Mesothelial cell of epicardium (in vitro differentiated cells): ENCODE measurements around the gene GALNT2. TPM values are rescaled to one million over a fixed set of nuclear protein-coding genes. Genes with fewer than 3 reads are reported as not detected.

Source experiments
- DNase-seq, 2 experiments: peaks; one replicate each; pipeline ENCODE4 v3.0.0; 2021; ENCODE audit warnings: low spot score in 2 of 2; ENCODE audit not compliant: unreplicated experiment in 2 of 2
- H3K27ac Mint-ChIP-seq: 2 replicates; pipeline ENCODE4 v1.8.0; 2021; ENCODE audit warnings: mixed read lengths
- H3K27me3 Mint-ChIP-seq: 2 replicates; pipeline ENCODE4 v1.8.0; 2021; ENCODE audit warnings: low read depth, mixed read lengths
- H3K36me3 Mint-ChIP-seq: 2 replicates; pipeline ENCODE4 v1.8.0; 2021; ENCODE audit warnings: mixed read lengths
- H3K4me1 Mint-ChIP-seq: 2 replicates; pipeline ENCODE4 v1.8.0; 2021; ENCODE audit warnings: mixed read lengths
- H3K4me3 Mint-ChIP-seq: 2 replicates; pipeline ENCODE4 v1.8.0; 2021; ENCODE audit warnings: mild to moderate bottlenecking, moderate library complexity, mixed read lengths
- H3K9me3 Mint-ChIP-seq: 2 replicates; pipeline ENCODE4 v1.8.0; 2021; ENCODE audit warnings: mixed read lengths
- total RNA-seq: library from RNA; stranded (reverse); gene quantifications from 3 replicates; pipeline ENCODE4 v1.2.1, GENCODE V29; 2021
- TF ChIP-seq, protein P1 (sequence below): fragments of 200-600 bp; sonication (generic); IDR thresholded peaks from one replicate; pipeline ENCODE4 v1.5.0; 2021; ENCODE audit warnings: antibody characterized with exemption; ENCODE audit not compliant: unreplicated experiment

The GALNT2 gene
- total RNA-seq, 1 donor from 2014 or later: 48.3 TPM

DNA sequence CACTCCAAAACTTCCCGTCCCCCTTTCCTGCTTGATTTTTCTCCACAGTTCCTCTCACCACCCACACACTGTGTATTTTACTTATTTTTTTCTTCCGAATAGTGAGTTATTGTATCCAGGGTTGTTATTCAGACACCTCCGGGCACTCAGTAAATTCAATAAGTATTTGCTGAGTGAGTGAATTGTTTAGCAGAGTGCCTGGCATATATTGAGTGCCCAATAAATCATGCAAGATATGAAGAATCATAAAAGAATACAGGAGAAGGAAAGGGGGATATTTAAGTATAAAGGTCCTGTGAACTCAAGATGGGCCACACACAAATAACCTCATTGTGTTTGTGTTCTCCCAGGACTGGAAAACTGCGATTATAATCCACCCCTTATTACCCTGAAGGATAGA, 139.9 kb downstream of the GALNT2 start:
- TF ChIP-seq, protein P1, sequence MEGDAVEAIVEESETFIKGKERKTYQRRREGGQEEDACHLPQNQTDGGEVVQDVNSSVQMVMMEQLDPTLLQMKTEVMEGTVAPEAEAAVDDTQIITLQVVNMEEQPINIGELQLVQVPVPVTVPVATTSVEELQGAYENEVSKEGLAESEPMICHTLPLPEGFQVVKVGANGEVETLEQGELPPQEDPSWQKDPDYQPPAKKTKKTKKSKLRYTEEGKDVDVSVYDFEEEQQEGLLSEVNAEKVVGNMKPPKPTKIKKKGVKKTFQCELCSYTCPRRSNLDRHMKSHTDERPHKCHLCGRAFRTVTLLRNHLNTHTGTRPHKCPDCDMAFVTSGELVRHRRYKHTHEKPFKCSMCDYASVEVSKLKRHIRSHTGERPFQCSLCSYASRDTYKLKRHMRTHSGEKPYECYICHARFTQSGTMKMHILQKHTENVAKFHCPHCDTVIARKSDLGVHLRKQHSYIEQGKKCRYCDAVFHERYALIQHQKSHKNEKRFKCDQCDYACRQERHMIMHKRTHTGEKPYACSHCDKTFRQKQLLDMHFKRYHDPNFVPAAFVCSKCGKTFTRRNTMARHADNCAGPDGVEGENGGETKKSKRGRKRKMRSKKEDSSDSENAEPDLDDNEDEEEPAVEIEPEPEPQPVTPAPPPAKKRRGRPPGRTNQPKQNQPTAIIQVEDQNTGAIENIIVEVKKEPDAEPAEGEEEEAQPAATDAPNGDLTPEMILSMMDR: no peak
- peaks cover 24% of the 10 kb centered on the region for H3K4me1 Mint-ChIP-seq
- no peak overlapping the region for H3K27ac Mint-ChIP-seq
- no peaks in the 10 kb centered on the region for H3K9me3 Mint-ChIP-seq
- DNase-seq: no peak
- H3K4me3 Mint-ChIP-seq: no peak overlapping the region
- H3K27me3 Mint-ChIP-seq: no peaks in the 10 kb centered on the region
- H3K36me3 Mint-ChIP-seq: peaks cover 5% of the 10 kb centered on the region

DNA sequence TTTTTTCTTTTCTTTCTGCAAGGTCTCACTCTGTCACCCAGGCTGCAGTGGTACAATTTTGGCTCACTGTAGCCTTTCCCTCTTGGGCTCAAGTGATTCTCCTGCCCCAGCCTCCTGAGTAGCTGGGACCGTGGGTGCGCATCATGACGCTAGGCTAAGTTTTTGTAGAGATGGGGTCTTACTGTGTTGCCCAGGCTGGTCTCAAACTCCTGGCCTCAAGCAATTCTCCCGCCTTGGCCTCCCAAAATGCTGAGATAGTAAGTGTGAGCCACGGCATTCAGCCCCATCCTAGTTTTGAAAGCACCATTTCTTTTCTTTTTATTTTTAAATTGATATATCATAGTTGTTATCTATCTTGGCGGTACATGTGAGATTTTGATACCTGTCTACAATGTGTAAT, 140.6 kb downstream of the GALNT2 start:
- DNase-seq: no peak
- Mint-ChIP-seq H3K4me1 (peaks cover 24% of the 10 kb centered on the region), H3K9me3 (no peaks in the 10 kb centered on the region), H3K27me3 (no peaks in the 10 kb centered on the region), H3K27ac (no peak overlapping the region), H3K4me3 (no peak overlapping the region), H3K36me3 (peaks cover 5% of the 10 kb centered on the region)
- TF ChIP-seq, protein P1: no peak

DNA sequence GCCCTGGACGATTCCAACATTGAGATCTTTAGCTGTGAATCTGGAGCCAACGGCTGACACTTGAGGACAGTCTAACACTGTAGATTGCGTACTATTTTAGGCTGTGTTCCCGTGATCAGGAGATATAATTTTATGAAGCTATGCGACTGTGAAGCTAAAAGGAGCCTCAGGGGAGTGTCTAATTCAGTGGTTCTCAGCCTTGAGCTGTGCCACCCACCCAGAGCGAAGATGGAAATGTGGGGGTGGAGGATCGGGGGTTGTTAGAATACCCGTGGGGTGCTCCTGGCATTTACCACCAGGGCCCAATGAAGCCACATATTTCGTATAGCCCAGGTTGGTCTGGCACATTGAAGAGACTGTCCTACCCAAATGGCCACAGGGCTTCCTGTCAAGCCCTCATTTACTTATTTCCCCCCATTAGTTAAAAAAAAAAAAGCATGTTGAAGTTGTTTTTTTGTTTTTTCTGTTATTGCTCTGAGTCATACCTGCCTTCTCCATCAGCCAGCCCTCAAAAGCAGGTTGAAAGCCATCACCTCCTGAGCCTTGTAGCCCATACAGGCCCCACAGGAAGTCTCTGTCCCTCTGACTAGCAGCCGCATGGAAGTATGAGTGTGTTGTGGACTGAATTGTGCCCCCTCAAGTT, 141.7 kb downstream of the GALNT2 start:
- H3K27me3 Mint-ChIP-seq: no peaks in the 10 kb centered on the region
- peaks cover 24% of the 10 kb centered on the region for H3K4me1 Mint-ChIP-seq
- peaks cover 10% of the 10 kb centered on the region for H3K9me3 Mint-ChIP-seq
- H3K27ac Mint-ChIP-seq: no peak overlapping the region
- H3K36me3 Mint-ChIP-seq: peaks cover 8% of the 10 kb centered on the region
- H3K4me3 Mint-ChIP-seq: no peak overlapping the region
- no peak for DNase-seq
- TF ChIP-seq, protein P1: no peak

DNA sequence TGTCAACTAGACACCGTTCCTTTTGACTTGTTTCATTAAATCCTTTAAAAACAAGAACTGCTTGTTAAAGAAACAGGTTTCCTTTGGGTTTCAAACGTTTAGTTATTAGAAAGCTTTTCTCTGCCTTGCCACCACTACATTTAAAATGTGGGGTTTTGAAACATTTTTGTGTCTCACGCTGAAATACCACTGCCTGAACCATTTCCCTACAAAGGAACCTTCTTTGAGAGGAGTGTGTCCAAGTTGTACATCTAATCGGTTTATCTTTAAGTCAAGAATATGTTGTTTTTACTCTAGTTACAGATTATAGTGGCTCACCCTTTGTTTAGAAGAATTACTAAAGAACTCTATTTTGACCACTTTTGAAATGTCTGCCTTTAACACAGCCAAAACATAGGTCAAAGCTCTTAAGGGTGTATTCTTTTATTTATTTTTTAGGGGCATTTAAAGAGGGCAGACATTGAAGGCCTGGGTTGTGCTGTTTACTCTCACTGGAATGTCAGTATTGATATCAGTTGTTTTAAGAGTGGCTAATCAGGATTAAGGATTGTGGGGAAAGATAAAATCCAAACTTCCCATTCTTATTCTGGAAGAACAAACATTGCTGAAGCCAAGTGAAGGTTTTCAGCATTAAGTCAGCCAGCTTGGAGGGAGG, 143.4 kb downstream of the GALNT2 start:
- no peaks in the 10 kb centered on the region for H3K27me3 Mint-ChIP-seq
- TF ChIP-seq, protein P1: no peak
- H3K36me3 Mint-ChIP-seq: peaks cover 9% of the 10 kb centered on the region
- no peak for DNase-seq
- peaks cover 17% of the 10 kb centered on the region for H3K4me1 Mint-ChIP-seq
- H3K9me3 Mint-ChIP-seq: peaks cover 10% of the 10 kb centered on the region
- H3K27ac Mint-ChIP-seq: peak overlapping the region; percentile 6
- H3K4me3 Mint-ChIP-seq: no peak overlapping the region

DNA sequence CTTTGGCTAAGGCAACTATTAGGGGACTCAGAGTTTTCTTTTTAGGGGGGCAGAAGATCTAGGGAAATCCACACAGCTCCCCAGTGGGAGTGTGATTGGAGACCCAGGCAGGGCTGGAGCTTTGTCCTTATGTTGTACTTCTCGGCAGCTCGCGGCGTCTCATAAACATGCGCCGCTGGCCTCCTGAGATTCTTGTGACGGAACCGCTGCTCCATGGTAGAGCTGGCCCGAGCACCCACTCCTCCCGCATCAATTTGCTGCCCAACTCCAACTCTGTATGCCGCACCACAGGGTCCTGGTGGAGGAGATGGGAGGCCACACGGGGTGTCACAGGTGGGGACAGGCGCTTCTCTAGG, 143.9 kb downstream of the GALNT2 start:
- H3K36me3 Mint-ChIP-seq: peaks cover 9% of the 10 kb centered on the region
- no peak for DNase-seq
- H3K4me1 Mint-ChIP-seq: peaks cover 18% of the 10 kb centered on the region
- H3K9me3 Mint-ChIP-seq: peaks cover 10% of the 10 kb centered on the region
- peak overlapping the region; percentile 6 for H3K27ac Mint-ChIP-seq
- H3K4me3 Mint-ChIP-seq: no peak overlapping the region
- no peaks in the 10 kb centered on the region for H3K27me3 Mint-ChIP-seq
- TF ChIP-seq, protein P1: no peak
